ENCODE data around the gene FOXE1. TPM values are rescaled to one million over a fixed set of nuclear protein-coding genes. Genes with fewer than 3 reads are reported as not detected.

The FOXE1 gene
- total and polyA plus RNA-seq, 2 of the 4 experiments (the other 2 are of a cell fraction): under 0.01 to 0.22 TPM

DNA sequence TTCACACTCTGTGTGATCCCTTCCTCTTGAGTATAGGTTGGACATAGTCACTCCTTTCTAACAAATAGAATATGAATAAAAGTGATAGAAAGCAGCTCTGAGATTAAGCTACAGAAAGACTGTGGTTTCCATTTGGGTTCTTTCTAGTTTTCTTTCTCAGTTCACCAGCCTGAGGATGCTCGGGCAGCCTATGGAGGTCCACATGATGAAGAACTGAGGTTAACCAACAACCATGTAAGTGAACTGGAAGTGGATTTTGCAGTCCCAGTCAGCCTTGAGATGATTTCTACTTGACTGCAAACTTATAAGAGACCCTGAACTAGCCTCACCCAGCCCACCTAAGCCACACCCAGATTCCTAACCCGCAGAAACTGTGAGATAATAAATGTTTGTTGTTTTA is 10.1 kb upstream of the FOXE1 start:
- Histone ChIP-seq H3K79me1 (ENCODE audit: low read depth in 1 of 2, low read length in 2 of 2) (no peaks in the 10 kb centered on the region), H2BK120ac (ENCODE audit: low read depth, low read length) (no peak overlapping the region), H3K4me3 (ENCODE audit: insufficient read depth, low read depth, low read length) (no peak overlapping the region), H4K20me1 (ENCODE audit: insufficient read depth, low read length) (no peaks in the 10 kb centered on the region), H2AFZ (replicated peaks; ENCODE audit: low read length, poor library complexity) (no peak overlapping the region), H3K9me1 (ENCODE audit: insufficient read depth, low read length) (no peaks in the 10 kb centered on the region), H3K23ac (ENCODE audit: low read depth, low read length) (no peak overlapping the region), H4K5ac (ENCODE audit: low read depth, low read length) (no peak overlapping the region), H3K14ac (replicated peaks; ENCODE audit: low read depth, low read length) (no peak overlapping the region), H3K27ac (ENCODE audit: insufficient read depth, low read length) (no peak overlapping the region), H2BK20ac (ENCODE audit: low read depth, low read length) (no peak overlapping the region), H2BK5ac (ENCODE audit: low read depth, low read length, poor library complexity, severe bottlenecking) (no peak overlapping the region), H3K4me2 (ENCODE audit: low read depth, low read length) (no peak overlapping the region), H3K36me3 (ENCODE audit: control insufficient read depth, insufficient read depth, low read length) (no peaks in the 10 kb centered on the region), H4K91ac (ENCODE audit: insufficient read depth, low read depth, low read length) (no peak overlapping the region), H2AK9ac (replicated peaks; ENCODE audit: low read depth, low read length, poor library complexity) (no peak overlapping the region), H3K27me3 (ENCODE audit: control insufficient read depth, insufficient read depth, low read length) (peaks cover 26% of the 10 kb centered on the region), H3K56ac (ENCODE audit: extremely low read depth, insufficient read depth, low read length) (no peak overlapping the region), H3K4ac (ENCODE audit: low read depth, low read length) (no peak overlapping the region), H2BK15ac (ENCODE audit: low read depth, low read length) (no peak overlapping the region), H3K18ac (ENCODE audit: low read depth, low read length) (no peak overlapping the region), H3K9ac (ENCODE audit: low read depth, low read length) (no peak overlapping the region), H4K8ac (ENCODE audit: low read depth in 2 of 2, low read length in 2 of 2) (no peak overlapping the region), H3K4me1 (ENCODE audit: control insufficient read depth, insufficient read depth, low read length) (no peaks in the 10 kb centered on the region), H3K9me3 (ENCODE audit: control insufficient read depth, insufficient read depth, low read length) (peaks cover 4% of the 10 kb centered on the region; the same call in 1 of the 2 replicates), H2AK5ac (ENCODE audit: low read depth, low read length) (no peak overlapping the region)
- BruUV-seq (replicated peaks): no TSS peak
- TF ChIP-seq MAFK (IDR thresholded peaks at IDR 0.05; ENCODE audit: low read depth, low read length) (no peak), RCOR1 (IDR thresholded peaks at IDR 0.05; ENCODE audit: insufficient replicate concordance, low read length) (no peak), RAD21 (IDR thresholded peaks at IDR 0.05; ENCODE audit: low read length) (no peak), CTCF (conservative IDR thresholded peaks at IDR 0.05; ENCODE audit: low read depth, low read length) (no peak), BHLHE40 (IDR thresholded peaks at IDR 0.05; ENCODE audit: low read depth, low read length) (no peak), MXI1 (IDR thresholded peaks at IDR 0.05; ENCODE audit: borderline replicate concordance, low read depth, low read length) (no peak)
- TF ChIP-seq, protein P1, sequence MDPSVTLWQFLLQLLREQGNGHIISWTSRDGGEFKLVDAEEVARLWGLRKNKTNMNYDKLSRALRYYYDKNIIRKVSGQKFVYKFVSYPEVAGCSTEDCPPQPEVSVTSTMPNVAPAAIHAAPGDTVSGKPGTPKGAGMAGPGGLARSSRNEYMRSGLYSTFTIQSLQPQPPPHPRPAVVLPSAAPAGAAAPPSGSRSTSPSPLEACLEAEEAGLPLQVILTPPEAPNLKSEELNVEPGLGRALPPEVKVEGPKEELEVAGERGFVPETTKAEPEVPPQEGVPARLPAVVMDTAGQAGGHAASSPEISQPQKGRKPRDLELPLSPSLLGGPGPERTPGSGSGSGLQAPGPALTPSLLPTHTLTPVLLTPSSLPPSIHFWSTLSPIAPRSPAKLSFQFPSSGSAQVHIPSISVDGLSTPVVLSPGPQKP (IDR thresholded peaks at IDR 0.05; ENCODE audit: borderline replicate concordance, low read depth, low read length): no peak
- CTCF ChIA-PET: interaction anchor here (1.0 kb wide), 1 partner anchor 9 kb away, joined by 3 read pairs; no protein-coding TSS in a partner anchor
- in situ Hi-C loops (cut with MboI; ENCODE audit: low sequenced_read_pairs) (no loop called here), dilution Hi-C loops (cut with HindIII; ENCODE audit: low sequenced_read_pairs, unreplicated experiment) (no loop called here), intact Hi-C loops (cut with micrococcal nuclease) (no loop called here)
- POLR2A ChIA-PET (ENCODE audit: unreplicated experiment): no interaction called here
- ATAC-seq (ENCODE audit: low read depth) (no peak), DNase-seq (no peak)
- 60% methylated on average over 1 of the region's 2 CpGs; no CpG with 5 or more reads in 1 of the 2 experiments for WGBS, 2 experiments (ENCODE audit: extremely low coverage in 2 of 2, insufficient read length in 1 of 2)
